ENCODE data around the gene CLMN. TPM values are rescaled to one million over a fixed set of nuclear protein-coding genes. Genes with fewer than 3 reads are reported as not detected.

CLMN gene
- total RNA-seq, 1 experiment from 2014 or later, result 33.4 TPM

- TF ChIP-seq TCF7L2 (IDR thresholded peaks at IDR 0.05; ENCODE audit: borderline replicate concordance, extremely low read depth, insufficient read depth, insufficient read length) (no peak), POLR2AphosphoS5 (IDR thresholded peaks at IDR 0.05; ENCODE audit: low read depth, low read length) (no peak), JUND (IDR thresholded peaks at IDR 0.05) (no peak), CTCF (IDR thresholded peaks at IDR 0.05 in 2 of 3, conservative IDR thresholded peaks at IDR 0.05 in 1 of 3; ENCODE audit: borderline replicate concordance in 1 of 3, insufficient read depth in 1 of 3, low read depth in 2 of 3, low read length in 2 of 3) (no peak), FOSL1 (IDR thresholded peaks at IDR 0.05; ENCODE audit: low read depth) (no peak)
- TF ChIP-seq, protein P1, sequence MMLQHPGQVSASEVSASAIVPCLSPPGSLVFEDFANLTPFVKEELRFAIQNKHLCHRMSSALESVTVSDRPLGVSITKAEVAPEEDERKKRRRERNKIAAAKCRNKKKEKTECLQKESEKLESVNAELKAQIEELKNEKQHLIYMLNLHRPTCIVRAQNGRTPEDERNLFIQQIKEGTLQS (IDR thresholded peaks at IDR 0.05), result no peak
- TF ChIP-seq, protein P2, sequence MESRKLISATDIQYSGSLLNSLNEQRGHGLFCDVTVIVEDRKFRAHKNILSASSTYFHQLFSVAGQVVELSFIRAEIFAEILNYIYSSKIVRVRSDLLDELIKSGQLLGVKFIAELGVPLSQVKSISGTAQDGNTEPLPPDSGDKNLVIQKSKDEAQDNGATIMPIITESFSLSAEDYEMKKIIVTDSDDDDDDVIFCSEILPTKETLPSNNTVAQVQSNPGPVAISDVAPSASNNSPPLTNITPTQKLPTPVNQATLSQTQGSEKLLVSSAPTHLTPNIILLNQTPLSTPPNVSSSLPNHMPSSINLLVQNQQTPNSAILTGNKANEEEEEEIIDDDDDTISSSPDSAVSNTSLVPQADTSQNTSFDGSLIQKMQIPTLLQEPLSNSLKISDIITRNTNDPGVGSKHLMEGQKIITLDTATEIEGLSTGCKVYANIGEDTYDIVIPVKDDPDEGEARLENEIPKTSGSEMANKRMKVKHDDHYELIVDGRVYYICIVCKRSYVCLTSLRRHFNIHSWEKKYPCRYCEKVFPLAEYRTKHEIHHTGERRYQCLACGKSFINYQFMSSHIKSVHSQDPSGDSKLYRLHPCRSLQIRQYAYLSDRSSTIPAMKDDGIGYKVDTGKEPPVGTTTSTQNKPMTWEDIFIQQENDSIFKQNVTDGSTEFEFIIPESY (IDR thresholded peaks at IDR 0.05; ENCODE audit: extremely low read depth, insufficient replicate concordance, low read length), result no peak
Observed at GRCh38 chr14:95215094-95215725, 104.5 kb downstream of the CLMN start (continued).

DNA sequence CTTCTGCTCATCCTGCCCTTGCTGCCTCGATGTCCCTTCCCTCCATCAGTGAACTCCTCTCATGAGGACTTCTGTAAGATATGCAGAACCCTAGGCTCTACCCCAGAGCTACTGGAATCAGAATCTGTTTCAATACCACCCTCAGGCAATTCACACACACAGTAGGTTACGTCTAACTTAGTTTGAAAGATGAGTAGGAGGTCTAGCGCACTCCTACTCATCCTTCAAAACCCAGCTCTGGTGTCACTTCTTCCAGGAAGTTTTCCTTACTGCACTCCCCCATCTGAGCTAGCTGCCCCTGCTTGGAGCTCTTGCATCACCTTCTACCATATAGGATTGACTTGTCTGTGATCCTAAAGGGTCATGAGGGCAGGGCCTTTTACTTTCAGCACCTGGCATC, 105.9 kb downstream of the CLMN start:
- ChIA-PET CTCF (no interaction called here), RAD21 (ENCODE audit: low non-redundant PET in 1 of 2, low total read pairs in 2 of 2, uncharacterized antibody in 2 of 2, unreplicated experiment in 2 of 2) (no interaction called here), POLR2A (no interaction called here)
- Histone ChIP-seq H3K27me3 (ENCODE audit: insufficient read depth, low read length) (no peaks in the 10 kb centered on the region), H3K27ac (ENCODE audit: low read depth, low read length) (no peak overlapping the region), H3K9me2 (ENCODE audit: insufficient read depth) (no peaks in the 10 kb centered on the region), H3K4me3 (replicated peaks in 1 of 2; ENCODE audit: low read depth in 1 of 2, low read length in 2 of 2) (no peak overlapping the region), H3K9me3 (ENCODE audit: control insufficient read depth in 1 of 2, insufficient read depth in 1 of 2, low read depth in 1 of 2, low read length in 2 of 2) (no peaks in the 10 kb centered on the region), H3K4me1 (ENCODE audit: control insufficient read depth in 1 of 2, insufficient read depth in 2 of 2, low read length in 2 of 2) (no peaks in the 10 kb centered on the region), H3K4me2 (ENCODE audit: low read length) (no peak overlapping the region), H2AFZ (ENCODE audit: low read depth, low read length, poor library complexity, severe bottlenecking) (no peak overlapping the region), H3K79me2 (ENCODE audit: insufficient read depth, low read length) (no peaks in the 10 kb centered on the region), H3K36me3 (ENCODE audit: control insufficient read depth in 1 of 2, insufficient read depth in 2 of 2, low read length in 2 of 2) (0 out of 4 replicates have a peak, but pooled peaks cover 0 to 6% of the 10 kb centered on the region in 2 experiments), H4K20me1 (ENCODE audit: insufficient read depth) (no peaks in the 10 kb centered on the region), H3K9ac (ENCODE audit: low read length) (no peak overlapping the region)
- ATAC-seq, result no peak
- TF ChIP-seq SRF (IDR thresholded peaks at IDR 0.05; ENCODE audit: low read depth), result no peak
- no peak for TF ChIP-seq FOSL1 (IDR thresholded peaks at IDR 0.05; ENCODE audit: low read depth)
- no peak for TF ChIP-seq ZNF274 (IDR thresholded peaks at IDR 0.05; ENCODE audit: low read depth, low read length)
- no peak for TF ChIP-seq POLR2AphosphoS5 (IDR thresholded peaks at IDR 0.05; ENCODE audit: low read depth, low read length)
- no peak for TF ChIP-seq SIN3A (IDR thresholded peaks at IDR 0.05; ENCODE audit: low read depth)
- no TSS peak for BruUV-seq (replicated peaks)
- no peak for DNase-seq (ENCODE audit: low read depth, low spot score)
- intact Hi-C loops (cut with micrococcal nuclease), result no loop called here
